ENCODE data around the gene DNPEP. TPM values are rescaled to one million over a fixed set of nuclear protein-coding genes. Genes with fewer than 3 reads are reported as not detected.

DNPEP gene
- total and polyA plus RNA-seq, 4 donors = 40.8 to 127 (median 62.5) TPM

- intact Hi-C loops (cut with DNase I) = no loop called here
- no peak for ATAC-seq (ENCODE audit: low FRiP score)
- H3K4me3 ChIP-seq (ENCODE audit: low read length in 2 of 2) = no peak overlapping the region
- no peaks in the 10 kb centered on the region for H3K4me1 ChIP-seq (ENCODE audit: control insufficient read depth in 1 of 2, insufficient read depth in 2 of 2, low read length in 2 of 2)
- H3K9me3 ChIP-seq (ENCODE audit: control insufficient read depth, low read length) = no peaks in the 10 kb centered on the region
- H3K27me3 ChIP-seq (ENCODE audit: control insufficient read depth in 1 of 2, insufficient read depth in 2 of 2, low read length in 1 of 2) = no peaks in the 10 kb centered on the region
- DNase-seq = no peak
- no peak overlapping the region for H3K27ac ChIP-seq (ENCODE audit: low read depth in 1 of 2, low read length in 2 of 2)
- H3K36me3 ChIP-seq (ENCODE audit: control insufficient read depth in 1 of 2, insufficient read depth in 2 of 2, low read length in 1 of 2) = no peaks in the 10 kb centered on the region
- 97 to 98% methylated on average over 8 of the region's 8 CpGs for WGBS, 2 donors
These were observed 35.3 kb upstream of the DNPEP start for GRCh38 chr2:219422952-219423534.

- H3K4me1 ChIP-seq (ENCODE audit: control insufficient read depth in 1 of 2, insufficient read depth in 2 of 2, low read length in 2 of 2) = no peaks in the 10 kb centered on the region
- intact Hi-C loops (cut with DNase I) = no loop called here
- no peaks in the 10 kb centered on the region for H3K27me3 ChIP-seq (ENCODE audit: control insufficient read depth in 1 of 2, insufficient read depth in 2 of 2, low read length in 1 of 2)
- H3K9me3 ChIP-seq (ENCODE audit: control insufficient read depth, low read length) = no peaks in the 10 kb centered on the region
- ATAC-seq (ENCODE audit: low FRiP score) (no peak), DNase-seq (no peak)
- no peaks in the 10 kb centered on the region for H3K36me3 ChIP-seq (ENCODE audit: control insufficient read depth in 1 of 2, insufficient read depth in 2 of 2, low read length in 1 of 2)
- H3K27ac ChIP-seq (ENCODE audit: low read depth in 1 of 2, low read length in 2 of 2) = no peak overlapping the region
- no peak overlapping the region for H3K4me3 ChIP-seq (ENCODE audit: low read length in 2 of 2)
- 92 to 94% methylated on average over 17 of the region's 17 CpGs for WGBS, 2 donors
These were observed 33.6 kb upstream of the DNPEP start for GRCh38 chr2:219421323-219421722.

GRCh38 chr2:219420687-219421086 is 33.0 kb upstream of the DNPEP start:
- Histone ChIP-seq H3K27ac (ENCODE audit: low read depth in 1 of 2, low read length in 2 of 2) (no peak overlapping the region), H3K9me3 (ENCODE audit: control insufficient read depth, low read length) (no peaks in the 10 kb centered on the region), H3K4me3 (ENCODE audit: low read length in 2 of 2) (no peak overlapping the region), H3K36me3 (ENCODE audit: control insufficient read depth in 1 of 2, insufficient read depth in 2 of 2, low read length in 1 of 2) (no peaks in the 10 kb centered on the region), H3K27me3 (ENCODE audit: control insufficient read depth in 1 of 2, insufficient read depth in 2 of 2, low read length in 1 of 2) (no peaks in the 10 kb centered on the region), H3K4me1 (ENCODE audit: control insufficient read depth in 1 of 2, insufficient read depth in 2 of 2, low read length in 2 of 2) (no peaks in the 10 kb centered on the region)
- DNase-seq (no peak), ATAC-seq (ENCODE audit: low FRiP score) (no peak)
- 96% methylated on average over 8 of the region's 8 CpGs for WGBS, 2 donors
- intact Hi-C loops (cut with DNase I) = no loop called here

GRCh38 chr2:219419331-219420197 is 31.9 kb upstream of the DNPEP start:
- Histone ChIP-seq H3K4me1 (ENCODE audit: control insufficient read depth in 1 of 2, insufficient read depth in 2 of 2, low read length in 2 of 2) (no peaks in the 10 kb centered on the region), H3K9me3 (ENCODE audit: control insufficient read depth, low read length) (no peaks in the 10 kb centered on the region), H3K36me3 (ENCODE audit: control insufficient read depth in 1 of 2, insufficient read depth in 2 of 2, low read length in 1 of 2) (no peaks in the 10 kb centered on the region), H3K27me3 (ENCODE audit: control insufficient read depth in 1 of 2, insufficient read depth in 2 of 2, low read length in 1 of 2) (no peaks in the 10 kb centered on the region), H3K4me3 (ENCODE audit: low read length in 2 of 2) (no peak overlapping the region), H3K27ac (ENCODE audit: low read depth in 1 of 2, low read length in 2 of 2) (no peak overlapping the region)
- intact Hi-C loops (cut with DNase I) = no loop called here
- WGBS, 2 donors = 73 to 80% methylated on average over 8 to 9 of the region's 9 CpGs
- no peak for DNase-seq
- ATAC-seq (ENCODE audit: low FRiP score) = no peak

- no peaks in the 10 kb centered on the region for H3K36me3 ChIP-seq (ENCODE audit: control insufficient read depth in 1 of 2, insufficient read depth in 2 of 2, low read length in 1 of 2)
- WGBS, 2 donors = 80 to 82% methylated on average over 12 of the region's 12 CpGs
- ATAC-seq (ENCODE audit: low FRiP score) = no peak
- H3K4me1 ChIP-seq (ENCODE audit: control insufficient read depth in 1 of 2, insufficient read depth in 2 of 2, low read length in 2 of 2) = no peaks in the 10 kb centered on the region
- intact Hi-C loops (cut with DNase I) = no loop called here
- no peak overlapping the region for H3K27ac ChIP-seq (ENCODE audit: low read depth in 1 of 2, low read length in 2 of 2)
- H3K4me3 ChIP-seq (ENCODE audit: low read length in 2 of 2) = no peak overlapping the region
- DNase-seq = no peak
- no peaks in the 10 kb centered on the region for H3K9me3 ChIP-seq (ENCODE audit: control insufficient read depth, low read length)
- no peaks in the 10 kb centered on the region for H3K27me3 ChIP-seq (ENCODE audit: control insufficient read depth in 1 of 2, insufficient read depth in 2 of 2, low read length in 1 of 2)
These were observed 31.3 kb upstream of the DNPEP start for GRCh38 chr2:219419012-219419324.

GRCh38 chr2:219418155-219419011 is 30.7 kb upstream of the DNPEP start, which contains the start of gene DES:
DES (plus strand) TSS chr2:219418377; CDS start chr2:219418463, 86 bp downstream.
- intact Hi-C loops (cut with DNase I) = no loop called here
- no peak within 1 kb of the TSS for H3K4me3 ChIP-seq (ENCODE audit: low read length in 2 of 2)
- H3K4me1 ChIP-seq (ENCODE audit: control insufficient read depth in 1 of 2, insufficient read depth in 2 of 2, low read length in 2 of 2) = no peaks in the 10 kb centered on the region
- WGBS, 2 donors = 30 to 36% methylated on average over 86 to 98 of the region's 98 CpGs
- ATAC-seq (ENCODE audit: low FRiP score) (peak; percentile 23), DNase-seq (peak in 1 of 2 donors; percentile 79)
- no peak within 1 kb of the TSS for H3K27ac ChIP-seq (ENCODE audit: low read depth in 1 of 2, low read length in 2 of 2)
- H3K9me3 ChIP-seq (ENCODE audit: control insufficient read depth, low read length) = no peaks in the 10 kb centered on the region
- no peaks in the 10 kb centered on the region for H3K27me3 ChIP-seq (ENCODE audit: control insufficient read depth in 1 of 2, insufficient read depth in 2 of 2, low read length in 1 of 2)
- no peaks in the 10 kb centered on the region for H3K36me3 ChIP-seq (ENCODE audit: control insufficient read depth in 1 of 2, insufficient read depth in 2 of 2, low read length in 1 of 2)

- WGBS, 2 donors = 20 to 25% methylated on average over 9 of the region's 9 CpGs
- no peaks in the 10 kb centered on the region for H3K9me3 ChIP-seq (ENCODE audit: control insufficient read depth, low read length)
- no peak overlapping the region for H3K4me3 ChIP-seq (ENCODE audit: low read length in 2 of 2)
- intact Hi-C loops (cut with DNase I) = no loop called here
- no peak overlapping the region for H3K27ac ChIP-seq (ENCODE audit: low read depth in 1 of 2, low read length in 2 of 2)
- H3K27me3 ChIP-seq (ENCODE audit: control insufficient read depth in 1 of 2, insufficient read depth in 2 of 2, low read length in 1 of 2) = no peaks in the 10 kb centered on the region
- H3K4me1 ChIP-seq (ENCODE audit: control insufficient read depth in 1 of 2, insufficient read depth in 2 of 2, low read length in 2 of 2) = no peaks in the 10 kb centered on the region
- no peaks in the 10 kb centered on the region for H3K36me3 ChIP-seq (ENCODE audit: control insufficient read depth in 1 of 2, insufficient read depth in 2 of 2, low read length in 1 of 2)
- ATAC-seq (ENCODE audit: low FRiP score) = peak; percentile 65
- DNase-seq = no peak
These were observed 29.7 kb upstream of the DNPEP start for GRCh38 chr2:219417374-219417773.

GRCh38 chr2:219416938-219417337 is 29.2 kb upstream of the DNPEP start:
- DNase-seq (no peak), ATAC-seq (ENCODE audit: low FRiP score) (no peak)
- Histone ChIP-seq H3K27me3 (ENCODE audit: control insufficient read depth in 1 of 2, insufficient read depth in 2 of 2, low read length in 1 of 2) (no peaks in the 10 kb centered on the region), H3K27ac (ENCODE audit: low read depth in 1 of 2, low read length in 2 of 2) (peak overlapping the region in 1 of 2 donors; percentile 38), H3K4me1 (ENCODE audit: control insufficient read depth in 1 of 2, insufficient read depth in 2 of 2, low read length in 2 of 2) (no peaks in the 10 kb centered on the region), H3K4me3 (ENCODE audit: low read length in 2 of 2) (no peak overlapping the region), H3K9me3 (ENCODE audit: control insufficient read depth, low read length) (no peaks in the 10 kb centered on the region), H3K36me3 (ENCODE audit: control insufficient read depth in 1 of 2, insufficient read depth in 2 of 2, low read length in 1 of 2) (no peaks in the 10 kb centered on the region)
- 42 to 63% methylated on average over 4 of the region's 4 CpGs for WGBS, 2 donors
- intact Hi-C loops (cut with DNase I) = no loop called here
